Ecto neural progenitor cell (in vitro differentiated cells): Measurements from ENCODE around the gene NOTCH3.

ENCODE experiments used
- DNase-seq: peaks from one replicate; pipeline ENCODE4 v3.0.0-alpha.2; 2018; ENCODE audit warnings: low spot score

NOTCH3 gene

DNA sequence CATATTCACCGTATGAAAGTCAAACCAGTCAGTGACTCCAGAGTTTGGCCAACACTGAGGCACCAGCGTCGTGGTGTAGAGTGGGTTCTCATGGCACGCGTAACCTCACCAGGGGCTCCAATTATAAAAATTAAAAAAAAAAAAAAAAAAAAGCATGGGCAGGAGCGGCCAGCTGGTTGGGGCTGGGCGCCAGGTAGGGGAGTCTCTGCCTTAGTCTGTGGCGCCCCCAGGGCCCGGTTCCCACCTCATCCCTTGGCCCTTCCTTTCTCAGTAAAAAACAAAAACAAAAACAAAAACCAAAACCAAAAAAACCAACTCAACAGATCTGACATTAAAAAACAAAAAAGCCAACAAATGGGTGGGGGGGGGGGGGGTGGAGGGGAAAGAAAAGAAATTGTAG is 36.1 kb upstream of the NOTCH3 start:
- no peak for DNase-seq

GRCh38 chr19:15235781-15236180 is 35.0 kb upstream of the NOTCH3 start:
- no peak for DNase-seq

DNA sequence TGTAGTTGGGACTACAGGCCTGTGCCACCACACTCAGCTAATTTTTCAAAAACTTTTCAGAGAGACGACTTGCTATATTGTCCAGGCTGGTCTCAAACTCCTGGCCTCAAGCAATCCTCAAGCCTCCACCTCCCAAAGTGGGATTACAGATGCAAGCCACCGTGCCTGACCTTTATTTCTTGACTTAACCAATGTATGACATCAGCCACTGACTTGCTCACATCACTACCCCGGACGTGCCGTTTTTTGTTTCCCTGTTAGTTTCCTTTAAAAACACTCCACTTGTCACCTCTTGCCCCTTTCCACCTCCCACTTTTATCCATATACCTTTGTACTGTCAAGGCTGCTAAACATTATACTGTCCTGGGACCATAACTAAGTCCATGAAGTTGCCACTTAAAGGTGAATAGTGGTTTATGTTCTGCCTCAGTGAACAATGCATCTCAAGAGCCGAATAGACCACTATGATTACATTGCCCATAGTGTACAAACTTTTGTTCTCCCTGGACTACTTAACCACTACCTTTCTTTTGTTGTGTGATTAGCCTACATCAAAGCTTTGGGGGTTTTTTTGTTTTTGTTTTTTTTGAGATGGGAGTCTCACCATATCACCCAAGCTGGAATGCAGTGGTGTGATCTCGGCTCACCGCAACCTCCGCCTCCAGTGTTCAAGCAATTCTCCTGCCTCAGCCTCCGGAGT is 33.8 kb upstream of the NOTCH3 start:
- DNase-seq = no peak

DNA sequence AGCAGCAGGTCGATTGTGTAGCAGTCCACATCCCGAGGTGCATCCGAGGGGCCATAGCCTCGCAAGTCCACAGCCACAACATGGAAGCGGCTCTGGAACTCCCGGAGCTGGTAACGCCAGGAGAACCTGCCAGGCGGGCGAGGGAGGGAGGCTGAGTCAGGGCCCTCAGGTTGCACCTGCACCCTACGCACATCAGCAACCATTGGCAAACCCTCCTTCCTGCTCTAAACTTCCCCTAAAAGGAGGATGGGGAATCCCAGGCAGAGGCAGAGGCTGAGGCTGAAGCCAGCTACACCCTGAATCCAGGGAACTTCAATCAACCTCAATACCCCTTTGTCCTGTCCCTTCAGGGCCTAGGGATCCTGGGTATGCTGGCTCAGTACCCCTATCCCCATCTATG is 30.5 kb upstream of the NOTCH3 start:
- no peak for DNase-seq

DNA sequence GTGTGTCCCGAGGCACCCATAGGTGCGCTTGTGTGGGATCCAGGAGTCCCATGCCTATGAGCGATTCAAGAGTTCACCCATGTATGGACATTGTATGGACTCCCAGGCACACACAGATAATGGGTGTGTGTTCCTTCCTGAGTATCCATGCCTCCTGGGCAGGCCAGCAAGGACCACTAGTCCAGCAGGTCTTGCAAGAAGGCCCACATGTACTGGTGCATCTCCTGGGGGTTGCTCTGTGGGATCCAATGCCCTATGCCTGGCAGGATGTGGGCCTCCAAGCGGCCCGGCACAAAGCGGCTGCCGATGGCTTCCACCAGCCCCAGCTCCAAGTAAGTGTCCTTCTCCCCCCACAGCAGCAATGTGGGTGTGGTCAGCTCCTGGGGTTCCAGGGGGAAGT is 26.5 kb upstream of the NOTCH3 start:
- no peak for DNase-seq

GRCh38 chr19:15225760-15226159 is 25.0 kb upstream of the NOTCH3 start:
- DNase-seq = no peak

DNA sequence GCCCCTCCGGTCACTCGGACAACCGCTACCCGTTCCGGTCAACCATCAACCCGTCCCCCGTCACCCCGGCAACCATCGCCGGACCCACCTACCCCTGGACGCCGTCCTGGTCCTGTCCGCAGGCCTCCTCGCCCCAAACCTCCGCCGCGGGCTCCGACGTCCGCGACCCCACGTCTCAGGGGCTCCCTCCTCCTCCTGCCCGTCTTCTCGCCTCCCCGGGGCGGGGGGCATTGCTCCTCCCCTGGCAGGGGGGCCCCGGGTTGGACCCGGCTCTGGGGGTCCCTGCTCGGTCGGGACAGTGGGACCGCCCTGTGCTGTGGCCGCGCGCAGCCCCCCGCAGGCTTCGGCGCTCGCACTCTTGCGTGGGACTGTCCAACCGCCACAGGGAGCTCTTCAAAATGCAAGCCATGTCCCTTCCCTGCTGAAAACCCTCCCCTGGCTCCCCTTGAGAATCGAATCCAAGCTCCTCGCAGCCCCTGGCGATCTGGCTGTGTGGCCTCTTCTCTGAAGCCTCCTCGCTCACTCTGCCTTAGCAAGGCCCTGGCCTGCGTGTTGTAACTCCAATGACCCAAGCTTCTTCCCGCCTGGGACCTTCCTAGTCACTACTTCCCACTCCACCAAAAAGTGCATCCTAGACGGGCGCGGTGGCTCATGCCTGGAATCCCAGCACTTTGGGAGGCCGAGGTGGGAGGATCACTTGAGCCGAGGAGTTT is 23.0 kb upstream of the NOTCH3 start:
- no peak for DNase-seq

- peak; percentile 99 for DNase-seq
Observed at GRCh38 chr19:15222738-15223648, 22.2 kb upstream of the NOTCH3 start.

DNA sequence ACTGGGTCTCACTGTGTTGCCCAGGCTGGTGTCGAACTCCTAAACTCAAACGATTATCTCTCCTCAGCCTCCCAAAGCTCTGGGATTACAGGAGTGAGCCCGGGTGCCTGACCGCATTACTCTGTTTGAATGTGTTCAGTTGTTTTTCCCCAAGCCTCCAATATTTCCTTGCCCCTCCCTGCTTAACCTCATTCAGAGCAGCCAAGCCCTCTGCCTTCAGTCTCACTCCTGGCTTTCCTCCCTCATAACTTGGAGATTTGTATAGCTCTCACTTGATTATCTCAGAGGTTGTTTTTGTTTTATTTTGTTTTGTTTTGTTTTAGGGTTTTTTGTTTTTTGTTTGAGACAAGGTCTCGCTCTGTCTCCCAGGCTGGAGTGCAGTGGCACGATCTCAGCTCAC is 20.0 kb upstream of the NOTCH3 start:
- no peak for DNase-seq

GRCh38 chr19:15218501-15218900 is 17.7 kb upstream of the NOTCH3 start:
- DNase-seq = no peak

- DNase-seq = no peak
Observed at GRCh38 chr19:15216363-15216762, 15.6 kb upstream of the NOTCH3 start.

GRCh38 chr19:15213715-15214381 is 13.1 kb upstream of the NOTCH3 start:
- no peak for DNase-seq

- DNase-seq = no peak
Observed at GRCh38 chr19:15212711-15213110, 11.9 kb upstream of the NOTCH3 start.

GRCh38 chr19:15210323-15210781 is 9.6 kb upstream of the NOTCH3 start:
- no peak for DNase-seq

GRCh38 chr19:15201374-15202023 is 704 bp upstream of the NOTCH3 start:
- DNase-seq = no peak

DNA sequence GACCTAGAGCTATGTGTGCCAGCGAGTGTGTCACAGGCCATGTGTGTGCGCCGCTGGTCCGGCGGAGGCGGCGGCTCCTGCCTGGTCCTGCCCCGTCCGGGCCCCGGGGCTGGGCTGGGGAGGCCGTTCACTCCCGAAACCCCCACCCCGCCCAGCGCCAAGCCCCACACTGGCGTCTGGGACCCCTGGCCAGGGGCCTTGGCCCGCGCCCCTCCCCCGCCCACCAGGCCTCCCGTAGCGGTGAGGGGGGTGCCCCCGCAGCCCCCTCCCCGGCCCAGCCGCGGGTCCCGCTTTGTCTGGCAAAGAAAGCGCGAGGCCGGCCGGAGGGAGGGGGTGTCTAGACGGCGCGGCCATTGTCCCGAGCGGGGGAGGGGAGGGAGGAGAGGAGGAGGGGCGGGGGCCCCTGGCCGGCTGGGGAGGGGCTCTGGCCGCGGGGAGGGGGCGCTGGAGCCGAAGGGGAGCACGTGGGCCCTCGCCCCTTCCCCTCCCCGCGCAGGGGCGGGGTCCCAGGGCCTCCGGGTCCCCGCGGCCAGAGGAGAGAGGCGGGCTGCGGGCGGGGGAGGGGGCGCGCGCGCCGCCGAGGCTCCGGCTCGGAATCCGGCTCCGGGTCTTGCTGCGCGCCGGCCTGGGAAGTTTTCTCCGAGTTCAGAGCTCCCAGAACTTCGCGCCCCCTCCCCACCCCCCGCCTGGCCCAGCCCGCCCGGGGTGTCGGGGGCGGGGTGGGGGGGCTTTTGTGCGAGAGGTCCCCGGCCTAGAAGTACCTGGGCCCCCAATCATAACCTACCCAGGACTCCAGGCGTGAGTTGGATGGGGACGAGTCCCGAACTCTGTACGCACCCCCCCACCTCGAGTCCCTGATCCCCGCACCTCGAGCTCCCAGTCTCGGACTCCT is 888 bp downstream of the NOTCH3 start:
- peak; percentile 89 for DNase-seq

GRCh38 chr19:15198951-15199660 is 1.7 kb downstream of the NOTCH3 start:
- DNase-seq = no peak

DNA sequence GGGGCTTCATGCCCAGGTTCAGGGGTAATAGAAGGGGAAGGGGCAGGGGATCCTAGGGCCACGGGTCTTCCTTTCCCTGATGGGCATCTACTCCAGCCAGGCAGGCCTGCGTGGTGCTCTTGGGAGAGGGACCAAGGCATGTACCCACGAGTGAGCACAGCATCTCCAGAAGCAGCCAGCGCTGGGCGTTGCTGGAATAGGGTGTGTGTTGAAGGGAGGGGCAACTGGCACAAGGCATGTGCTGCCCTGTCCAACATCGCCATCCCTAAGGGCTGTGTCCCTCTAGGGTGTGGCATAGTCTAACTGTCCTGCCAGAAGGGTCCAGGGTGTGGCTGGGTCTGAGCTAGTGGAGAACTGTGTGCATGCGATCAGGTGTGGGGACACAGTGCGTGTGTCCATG is 2.9 kb downstream of the NOTCH3 start:
- DNase-seq = no peak

GRCh38 chr19:15197275-15197941 is 3.4 kb downstream of the NOTCH3 start:
- DNase-seq = no peak
